IPS-11a (cell line): ENCODE measurements around the gene LEPR.
"Not testable (repeated sequence)": the region's sequence is repeated elsewhere in the genome, so short reads cannot be mapped to it uniquely, and the experiment has no call there.

Source experiments
- H3K4me3 ChIP-seq: one replicate; pipeline ENCODE4 v1.5.1; 2013; ENCODE audit warnings: low read depth, low read length, control low read depth

LEPR gene

GRCh38 chr1:65434255-65434654 lies 13.8 kb downstream of the LEPR start:
- H3K4me3 ChIP-seq: no peak overlapping the region

- H3K4me3 ChIP-seq: no peak overlapping the region
Observed at GRCh38 chr1:65434760-65435159, 14.3 kb downstream of the LEPR start.

- no peak overlapping the region for H3K4me3 ChIP-seq
Observed at GRCh38 chr1:65435987-65436386, 15.5 kb downstream of the LEPR start.

DNA sequence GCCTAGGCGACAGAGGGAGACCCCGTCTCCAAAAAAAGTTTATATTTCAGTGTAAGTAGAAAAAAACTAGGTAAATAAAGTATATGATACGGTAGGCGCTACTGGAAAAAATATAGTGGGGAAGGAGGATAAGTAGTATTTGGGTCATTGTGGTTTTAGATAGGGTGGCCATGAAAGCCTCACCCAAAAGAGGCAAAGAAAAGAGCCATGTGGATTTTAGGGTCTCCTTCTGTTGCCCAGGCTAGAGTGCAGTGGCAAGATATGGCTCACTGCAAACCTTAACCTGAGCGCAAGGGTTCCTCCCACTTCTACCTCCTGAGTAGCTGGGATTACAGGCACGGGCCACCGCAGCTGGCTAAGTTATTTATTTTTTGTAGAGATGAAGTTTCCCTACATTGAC lies 17.1 kb downstream of the LEPR start:
- H3K4me3 ChIP-seq: no peak overlapping the region

DNA sequence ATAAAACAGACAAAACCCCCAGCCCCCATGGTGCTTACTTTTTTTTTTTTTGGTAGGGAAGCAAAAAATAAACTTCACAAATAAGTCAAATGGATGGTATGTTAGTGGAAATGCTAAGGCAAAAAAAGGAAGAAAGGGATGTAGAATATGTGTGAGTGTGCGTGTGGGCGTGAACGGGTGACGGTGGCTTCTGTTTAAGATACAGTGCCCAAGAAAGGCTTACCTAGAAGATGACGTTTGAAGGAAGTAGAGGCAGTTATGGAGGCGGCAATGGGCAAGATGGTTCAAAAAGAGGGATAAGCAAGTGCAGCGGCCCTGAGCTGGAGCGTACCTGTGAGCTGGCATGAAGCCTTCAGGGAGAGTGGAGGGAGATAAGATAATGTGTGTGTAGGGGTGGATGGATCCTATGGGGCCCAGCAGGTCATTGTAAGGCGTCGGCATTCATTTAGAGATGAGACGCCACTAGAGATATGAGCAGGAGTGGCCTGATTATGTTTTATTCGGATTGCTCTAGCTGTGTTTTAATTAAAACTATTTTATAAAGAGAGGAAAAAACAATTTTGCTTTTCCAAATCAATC lies 19.9 kb downstream of the LEPR start:
- H3K4me3 ChIP-seq: no peak overlapping the region

GRCh38 chr1:65440915-65441314 lies 20.4 kb downstream of the LEPR start:
- H3K4me3 ChIP-seq: no peak overlapping the region

- no peak overlapping the region for H3K4me3 ChIP-seq
Observed at GRCh38 chr1:65441464-65441863, 21.0 kb downstream of the LEPR start.

DNA sequence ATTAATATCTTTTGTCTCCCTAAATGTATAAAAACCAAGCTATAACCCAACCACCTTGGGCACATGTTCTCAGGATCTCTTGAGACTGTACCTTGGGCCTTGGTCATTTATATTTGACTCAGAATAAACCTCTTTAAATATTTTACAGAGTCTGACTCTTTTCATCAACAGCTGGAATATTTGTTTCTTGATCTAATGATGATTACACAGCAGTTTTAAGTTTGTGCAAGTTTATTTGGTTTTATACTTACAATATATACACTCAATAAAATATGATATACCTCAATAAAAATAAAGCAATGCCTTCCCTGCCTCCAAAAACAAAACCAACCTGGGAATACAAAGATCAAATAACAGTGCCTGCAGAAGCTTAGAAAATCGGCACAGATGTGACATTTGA lies 22.0 kb downstream of the LEPR start:
- no peak overlapping the region for H3K4me3 ChIP-seq

- H3K4me3 ChIP-seq: no peak overlapping the region
Observed at GRCh38 chr1:65443647-65444046, 23.2 kb downstream of the LEPR start.

DNA sequence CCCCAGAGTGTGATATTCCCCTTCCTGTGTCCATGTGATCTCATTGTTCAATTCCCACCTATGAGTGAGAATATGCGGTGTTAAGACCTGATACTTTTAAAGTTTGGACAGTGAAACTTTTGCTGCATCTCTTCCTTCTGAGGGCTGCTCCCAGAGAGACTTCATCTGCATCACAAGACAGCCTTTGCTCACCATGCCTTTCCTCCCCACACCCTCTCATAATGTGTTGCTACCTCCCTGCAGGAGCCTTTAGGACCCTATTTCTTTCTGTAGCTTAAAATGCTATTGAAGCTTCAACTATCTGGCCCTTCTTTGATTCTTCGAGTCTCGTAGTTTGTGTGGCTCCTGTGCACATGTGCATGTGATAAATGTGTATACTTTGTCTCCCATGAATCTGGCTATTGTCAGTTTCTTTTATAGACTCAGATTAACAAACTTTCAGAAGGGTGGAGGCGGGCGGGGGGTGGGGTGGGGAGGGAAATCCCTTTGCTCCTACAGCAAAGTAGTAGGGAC lies 23.7 kb downstream of the LEPR start:
- no peak overlapping the region for H3K4me3 ChIP-seq

DNA sequence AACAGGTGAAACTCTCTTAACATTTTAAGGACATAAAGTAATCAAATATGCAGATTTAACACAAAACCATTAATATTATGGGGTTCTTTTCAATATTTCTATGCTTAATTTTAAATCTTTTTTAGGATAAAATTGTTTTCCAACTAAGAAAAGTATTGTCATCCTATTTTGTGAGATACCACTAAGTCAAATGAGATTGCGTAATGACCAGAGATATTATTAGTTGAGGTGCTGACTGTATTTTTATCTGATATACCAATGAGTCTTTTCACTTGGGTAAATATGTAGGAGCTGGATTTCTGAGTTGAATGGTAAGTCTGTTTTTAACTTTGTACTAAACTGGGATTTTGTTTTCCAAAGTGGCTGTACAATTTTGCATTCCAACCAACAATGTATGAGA lies 25.4 kb downstream of the LEPR start:
- H3K4me3 ChIP-seq: no peak overlapping the region

DNA sequence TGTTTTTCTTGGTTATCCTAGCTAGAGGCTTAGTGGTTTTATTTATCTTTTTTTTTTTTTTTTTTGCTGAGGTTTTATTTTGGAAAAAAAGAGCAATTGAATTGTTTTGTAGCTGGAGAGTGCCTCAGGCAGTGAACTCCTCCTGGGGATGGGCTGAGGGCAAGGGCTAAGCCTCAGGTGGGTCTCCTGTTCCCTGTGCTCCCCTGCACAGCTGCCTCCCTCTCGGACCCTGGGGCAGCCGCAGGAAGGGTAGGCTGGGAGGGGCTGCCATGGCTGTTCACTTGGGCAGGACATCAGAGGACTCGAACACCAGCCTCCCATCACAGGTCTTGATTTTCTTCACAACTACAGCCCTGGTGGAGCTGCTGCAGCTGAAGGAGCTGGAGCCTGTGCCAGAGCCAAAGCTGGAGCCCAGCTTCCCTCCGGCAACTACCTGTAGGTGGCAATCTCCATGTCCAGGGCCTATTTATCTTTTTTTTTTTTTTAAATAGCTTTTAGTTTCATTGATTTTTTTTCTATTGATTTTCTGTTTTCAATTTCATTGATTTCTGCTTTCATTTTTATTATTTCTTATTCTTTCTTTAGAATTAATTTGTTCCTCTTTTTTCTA lies 28.9 kb downstream of the LEPR start:
- no peak overlapping the region for H3K4me3 ChIP-seq

GRCh38 chr1:65455678-65456077 lies 35.2 kb downstream of the LEPR start:
- H3K4me3 ChIP-seq: not testable (repeated sequence)

DNA sequence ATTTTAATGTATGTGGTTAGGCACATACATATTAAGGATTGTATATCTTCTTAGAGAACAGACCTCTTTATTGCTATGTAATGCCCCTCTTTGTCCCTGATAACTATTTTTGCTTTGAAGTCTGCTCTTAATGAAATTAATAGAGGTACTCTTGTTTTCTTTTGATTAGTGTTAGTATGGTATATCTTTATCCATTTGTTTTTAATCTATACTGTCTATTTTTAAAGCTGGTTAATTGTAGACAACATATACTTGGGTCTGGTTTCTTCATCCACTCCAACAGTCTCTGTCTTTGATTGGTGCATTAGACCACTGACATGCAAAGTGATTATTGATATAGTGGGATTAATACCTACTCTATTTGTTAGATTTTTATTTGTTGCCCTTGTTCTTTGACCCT lies 36.0 kb downstream of the LEPR start:
- H3K4me3 ChIP-seq: no peak overlapping the region

- H3K4me3 ChIP-seq: no peak overlapping the region
Observed at GRCh38 chr1:65457868-65458267, 37.4 kb downstream of the LEPR start.

- no peak overlapping the region for H3K4me3 ChIP-seq
Observed at GRCh38 chr1:65458730-65459396, 38.4 kb downstream of the LEPR start.

DNA sequence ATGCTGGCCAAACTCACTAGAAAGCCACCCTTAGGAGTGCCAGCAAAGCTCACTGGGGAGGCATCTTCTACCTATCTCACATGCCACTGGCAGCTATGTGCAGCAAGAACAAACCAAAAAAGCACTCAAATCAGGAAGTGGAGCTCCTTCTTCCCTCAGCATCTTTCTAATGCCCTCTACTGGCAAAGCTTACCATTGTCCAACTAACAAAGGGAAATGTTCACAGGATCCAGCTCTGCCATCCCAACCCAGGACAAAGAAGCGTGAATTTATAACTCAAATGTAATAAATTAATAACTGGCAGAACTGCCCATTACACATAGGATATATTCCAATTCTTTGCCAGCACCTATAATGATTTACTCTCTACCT lies 38.9 kb downstream of the LEPR start:
- no peak overlapping the region for H3K4me3 ChIP-seq

DNA sequence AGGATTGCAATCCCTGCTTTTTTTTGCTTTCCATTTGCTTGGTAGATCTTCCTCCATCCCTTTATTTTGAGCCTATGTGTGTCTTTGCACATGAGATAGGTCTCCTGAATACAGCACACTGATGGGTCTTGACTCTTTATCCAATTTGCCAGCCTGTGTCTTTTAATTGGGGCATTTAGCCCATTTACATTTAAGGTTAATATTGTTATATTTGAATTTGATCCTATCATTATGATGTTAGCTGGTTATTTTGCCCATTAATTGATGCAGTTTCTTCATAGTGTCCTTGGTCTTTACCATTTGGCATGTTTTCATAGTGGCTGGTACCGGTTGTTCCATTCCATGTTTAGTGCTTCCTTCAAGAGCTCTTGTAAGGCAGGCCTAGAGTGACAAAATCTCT lies 45.4 kb downstream of the LEPR start:
- not testable (repeated sequence) for H3K4me3 ChIP-seq

DNA sequence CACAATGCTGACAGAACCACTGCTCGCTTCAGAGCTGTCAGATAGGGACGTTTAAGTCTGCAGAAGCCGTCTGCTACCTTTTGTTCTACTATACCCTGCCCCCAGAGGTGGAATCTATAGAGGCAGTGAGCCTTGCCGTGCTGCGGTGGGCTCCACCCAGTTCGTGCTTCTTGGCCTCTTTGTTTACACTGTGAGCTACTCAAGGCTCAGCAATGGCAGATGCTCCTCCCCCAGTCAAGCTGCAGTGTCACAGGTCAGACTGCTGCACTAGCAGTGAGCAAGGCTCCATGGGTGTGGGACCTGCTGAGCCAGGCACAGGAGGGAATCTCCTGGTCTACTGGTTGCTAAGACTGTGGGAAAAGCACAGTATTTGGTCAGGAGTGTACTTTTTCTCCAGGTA lies 47.1 kb downstream of the LEPR start:
- no peak overlapping the region for H3K4me3 ChIP-seq

GRCh38 chr1:65469126-65469888 lies 48.8 kb downstream of the LEPR start:
- H3K4me3 ChIP-seq: no peak overlapping the region

DNA sequence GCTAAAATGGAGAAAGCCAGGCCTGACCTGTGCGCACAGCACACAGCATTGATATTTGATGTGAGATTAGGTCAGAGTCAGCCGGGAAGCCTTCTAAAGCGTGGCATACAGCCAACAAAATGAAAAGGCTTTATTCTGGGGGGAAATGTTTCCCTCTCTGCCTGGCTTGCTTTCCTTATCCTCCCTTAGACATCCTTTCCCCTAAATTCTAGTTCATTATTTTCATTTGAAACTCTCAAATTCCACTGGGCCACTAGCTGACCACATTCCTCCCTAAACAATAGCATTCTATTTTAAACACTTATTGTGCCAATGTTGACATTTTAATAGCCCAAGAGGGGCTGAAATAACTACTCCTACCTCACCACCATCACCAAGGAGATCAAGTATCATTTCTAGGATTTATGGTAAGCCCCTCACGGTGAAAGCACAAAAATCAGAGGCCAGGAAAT lies 49.4 kb downstream of the LEPR start:
- H3K4me3 ChIP-seq: no peak overlapping the region
